Measurements from ENCODE around the gene HSD17B3. TPM values are rescaled to one million over a fixed set of nuclear protein-coding genes. Genes with fewer than 3 reads are reported as not detected.

Gene HSD17B3
- total RNA-seq, 4 donors from 2014 or later = 3.2 TPM; not detected in 3

DNA sequence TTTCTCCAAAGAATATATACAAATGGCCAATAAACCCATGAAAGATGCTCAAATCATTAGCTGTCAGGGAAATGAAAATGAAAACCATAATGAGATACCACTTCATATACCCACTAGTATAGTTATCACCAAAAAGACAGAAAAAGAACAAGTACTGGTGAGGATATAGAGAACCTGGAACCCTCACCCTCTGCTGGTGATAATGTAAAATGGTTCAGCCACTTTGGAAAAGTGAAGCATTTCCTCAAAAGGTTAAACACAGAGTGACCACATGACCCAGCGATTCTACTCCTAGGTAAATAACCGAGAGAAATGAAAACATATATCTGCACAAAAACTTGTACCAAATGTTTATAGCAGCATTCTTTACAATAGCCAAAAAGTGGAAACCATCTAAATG, 72.0 kb downstream of the HSD17B3 start:
- intact Hi-C loops (cut with DNase I; ENCODE audit: low total_unique reads) = no loop called here

DNA sequence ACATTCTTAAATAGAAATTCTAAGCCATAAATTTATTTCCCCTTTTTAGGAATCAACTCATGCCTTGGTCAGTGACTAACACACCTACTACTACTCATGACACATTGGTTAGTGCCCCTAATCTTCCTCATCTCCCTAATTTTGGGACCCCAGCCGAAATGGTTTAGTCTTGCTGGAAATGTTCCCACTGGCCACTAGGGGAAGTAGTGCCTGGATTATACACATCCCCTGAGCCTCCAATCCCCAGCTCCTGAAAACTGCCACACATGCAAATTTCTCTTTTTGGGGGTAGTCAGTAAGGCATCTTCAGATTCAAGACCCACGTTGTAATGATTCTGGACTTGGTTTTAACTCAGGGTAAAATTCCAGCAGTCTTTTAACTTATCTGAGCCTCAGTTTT, 79.8 kb downstream of the HSD17B3 start:
- H3K9me3 ChIP-seq = no peaks in the 10 kb centered on the region
- DNase-seq = no peak
- no peaks in the 10 kb centered on the region for H3K36me3 ChIP-seq
- H3K4me1 ChIP-seq = no peaks in the 10 kb centered on the region
- no peak overlapping the region for H3K4me3 ChIP-seq
- TF ChIP-seq, protein P1, sequence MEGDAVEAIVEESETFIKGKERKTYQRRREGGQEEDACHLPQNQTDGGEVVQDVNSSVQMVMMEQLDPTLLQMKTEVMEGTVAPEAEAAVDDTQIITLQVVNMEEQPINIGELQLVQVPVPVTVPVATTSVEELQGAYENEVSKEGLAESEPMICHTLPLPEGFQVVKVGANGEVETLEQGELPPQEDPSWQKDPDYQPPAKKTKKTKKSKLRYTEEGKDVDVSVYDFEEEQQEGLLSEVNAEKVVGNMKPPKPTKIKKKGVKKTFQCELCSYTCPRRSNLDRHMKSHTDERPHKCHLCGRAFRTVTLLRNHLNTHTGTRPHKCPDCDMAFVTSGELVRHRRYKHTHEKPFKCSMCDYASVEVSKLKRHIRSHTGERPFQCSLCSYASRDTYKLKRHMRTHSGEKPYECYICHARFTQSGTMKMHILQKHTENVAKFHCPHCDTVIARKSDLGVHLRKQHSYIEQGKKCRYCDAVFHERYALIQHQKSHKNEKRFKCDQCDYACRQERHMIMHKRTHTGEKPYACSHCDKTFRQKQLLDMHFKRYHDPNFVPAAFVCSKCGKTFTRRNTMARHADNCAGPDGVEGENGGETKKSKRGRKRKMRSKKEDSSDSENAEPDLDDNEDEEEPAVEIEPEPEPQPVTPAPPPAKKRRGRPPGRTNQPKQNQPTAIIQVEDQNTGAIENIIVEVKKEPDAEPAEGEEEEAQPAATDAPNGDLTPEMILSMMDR (IDR thresholded peaks at IDR 0.05) = peak in 1 of 4 experiments; percentile 14
- no peak for TF ChIP-seq POLR2A (IDR thresholded peaks at IDR 0.05)
- no peak overlapping the region for H3K27ac ChIP-seq
- no peaks in the 10 kb centered on the region for H3K27me3 ChIP-seq
- intact Hi-C loops (cut with DNase I; ENCODE audit: low total_unique reads) = no loop called here

More for the DNA sequence above, 72.0 kb downstream of the HSD17B3 start:
- TF ChIP-seq POLR2A (IDR thresholded peaks at IDR 0.05) = no peak
- TF ChIP-seq, protein P1 (IDR thresholded peaks at IDR 0.05) = no peak
- H3K9me3 ChIP-seq = no peaks in the 10 kb centered on the region
- no peaks in the 10 kb centered on the region for H3K27me3 ChIP-seq
- no peak overlapping the region for H3K4me3 ChIP-seq
- H3K36me3 ChIP-seq = no peaks in the 10 kb centered on the region
- H3K27ac ChIP-seq = no peak overlapping the region
- peaks cover 0 to 4% of the 10 kb centered on the region in 2 donors for H3K4me1 ChIP-seq
- no peak for DNase-seq

DNA sequence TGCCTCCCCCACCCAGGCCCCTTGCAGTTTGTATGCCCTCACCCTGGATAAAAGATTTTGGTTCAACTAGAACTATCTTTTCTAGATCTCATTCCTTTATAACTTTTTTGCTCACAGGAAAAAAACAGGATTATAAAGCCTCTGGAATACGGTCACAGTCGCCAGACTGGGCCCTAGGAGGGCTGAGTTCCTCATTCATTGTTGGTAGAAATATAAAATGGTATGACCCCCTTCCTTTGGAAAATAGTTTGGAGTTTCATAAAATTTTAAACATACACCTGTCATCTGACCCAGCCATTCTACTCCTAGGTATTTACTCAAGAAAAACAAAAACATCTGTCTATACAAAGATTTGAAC, 82.1 kb downstream of the HSD17B3 start:
- H3K9me3 ChIP-seq = no peaks in the 10 kb centered on the region
- H3K27ac ChIP-seq = no peak overlapping the region
- H3K36me3 ChIP-seq = no peaks in the 10 kb centered on the region
- no peaks in the 10 kb centered on the region for H3K4me1 ChIP-seq
- no peaks in the 10 kb centered on the region for H3K27me3 ChIP-seq
- H3K4me3 ChIP-seq = no peak overlapping the region
- intact Hi-C loops (cut with DNase I; ENCODE audit: low total_unique reads) = loop anchor here (10.0 kb wide), 1 partner anchor 95 kb away; no protein-coding TSS in a partner anchor
- no peak for DNase-seq
- TF ChIP-seq POLR2A (IDR thresholded peaks at IDR 0.05) = no peak
- TF ChIP-seq, protein P1 (IDR thresholded peaks at IDR 0.05) = no peak

DNA sequence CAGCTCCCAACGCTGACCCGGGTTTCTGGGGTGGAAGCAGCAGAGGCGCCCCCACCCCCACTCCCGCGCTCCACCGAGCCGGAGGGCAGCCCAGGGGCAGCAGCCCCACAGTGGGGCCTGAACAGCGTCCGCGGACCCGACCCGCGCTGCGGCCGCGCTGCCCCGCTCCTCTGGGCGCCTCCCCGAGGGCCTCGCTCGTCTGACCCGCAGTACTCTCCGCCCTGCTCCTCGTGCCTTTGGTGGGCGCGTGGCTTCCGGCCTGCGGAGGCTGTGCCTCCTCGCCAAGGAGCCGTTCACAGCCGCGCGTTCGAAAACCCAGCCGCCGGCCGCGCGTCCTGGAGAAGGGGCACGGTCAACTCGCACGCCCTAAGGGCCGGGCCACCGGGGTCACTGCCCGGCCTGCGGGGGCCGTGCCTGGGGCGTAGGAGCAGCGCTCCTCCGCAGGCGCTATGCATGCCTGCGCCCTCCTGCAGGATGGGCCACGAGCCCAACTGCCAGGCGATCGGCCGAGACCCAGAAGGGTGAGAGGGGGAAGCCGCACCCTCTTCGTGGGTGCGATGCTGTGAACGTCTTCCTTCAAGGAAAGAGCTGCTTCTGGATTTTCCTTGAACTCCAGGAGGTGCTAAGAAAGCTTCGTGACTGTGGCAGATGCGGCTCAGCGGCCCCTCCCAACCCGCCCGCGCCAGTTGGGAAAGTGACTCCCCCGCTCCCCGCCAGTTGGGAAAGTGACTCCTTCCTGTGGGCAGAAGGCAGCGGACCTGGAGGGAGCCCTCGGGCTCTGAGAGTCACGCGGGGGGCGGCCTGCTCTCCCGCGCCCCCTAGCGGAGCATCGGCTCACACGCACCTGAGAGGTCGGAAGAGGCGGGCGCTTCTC, 82.7 kb downstream of the HSD17B3 start:
- Histone ChIP-seq H3K9me3 (no peaks in the 10 kb centered on the region), H3K27me3 (no peaks in the 10 kb centered on the region), H3K36me3 (no peaks in the 10 kb centered on the region), H3K27ac (peak overlapping the region; percentile 4 to 59), H3K4me3 (no peak overlapping the region), H3K4me1 (no peaks in the 10 kb centered on the region)
- TF ChIP-seq POLR2A (IDR thresholded peaks at IDR 0.05) = no peak
- TF ChIP-seq, protein P1 (IDR thresholded peaks at IDR 0.05) = peak; percentile 49 to 77 (median 67)
- peak; percentile 58 to 64 for DNase-seq
- intact Hi-C loops (cut with DNase I; ENCODE audit: low total_unique reads) = loop anchor here (10.0 kb wide), 1 partner anchor 96 kb away; no protein-coding TSS in a partner anchor

Measured in uterus (tissue), 4 donors.